NK-92 (cell line): ENCODE data around the gene COL9A3.

ENCODE experiments used
- DNase-seq: peaks from one replicate; lab custom pipeline; 2025; ENCODE audit not compliant: unreplicated experiment; lab: John Stamatoyannopoulos, UW

COL9A3 gene

GRCh38 chr20:62809530-62810428 is 7.1 kb upstream of the COL9A3 start:
- no peak for DNase-seq

DNA sequence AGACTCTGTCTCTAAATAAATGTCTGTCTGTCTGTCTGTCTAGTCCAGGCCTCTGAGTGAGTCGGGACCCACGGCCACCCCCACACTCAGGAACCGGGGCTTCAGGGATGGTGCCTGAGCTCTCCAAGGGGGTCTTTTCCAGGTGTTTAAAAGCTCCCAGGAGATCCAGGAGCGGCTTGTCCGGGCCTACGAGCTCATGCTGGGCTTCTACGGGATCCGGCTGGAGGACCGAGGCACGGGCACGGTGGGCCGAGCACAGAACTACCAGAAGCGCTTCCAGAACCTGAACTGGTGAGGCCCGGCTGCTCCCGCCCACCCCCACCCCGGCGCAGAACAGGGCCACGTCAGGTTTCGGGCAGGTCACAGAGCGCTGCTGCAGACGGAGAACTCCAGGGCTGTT is 5.5 kb upstream of the COL9A3 start:
- DNase-seq = no peak

DNA sequence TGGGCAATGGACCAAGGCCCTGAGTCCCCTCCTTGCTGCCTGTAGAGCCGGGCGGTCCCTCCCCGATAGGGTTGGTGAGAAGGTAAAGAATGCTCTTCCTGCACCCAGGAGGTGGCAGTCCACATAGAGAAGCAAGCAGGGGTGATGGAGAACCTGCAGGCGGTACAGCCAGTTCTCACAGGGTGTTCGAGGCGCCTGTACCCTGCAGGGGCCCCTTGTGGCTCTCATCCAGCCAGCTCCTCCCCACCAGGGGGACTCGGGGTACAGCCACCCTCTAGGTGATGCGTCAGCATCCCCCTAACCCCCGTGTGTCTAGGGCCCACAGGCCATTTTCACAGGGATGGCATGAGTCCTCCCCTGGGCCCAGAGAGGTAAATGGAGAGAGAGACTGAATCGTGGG is 5.1 kb upstream of the COL9A3 start:
- no peak for DNase-seq

- no peak for DNase-seq
Observed at GRCh38 chr20:62812181-62812906, 4.5 kb upstream of the COL9A3 start.

- DNase-seq = no peak
Observed at GRCh38 chr20:62812907-62813200, 4.0 kb upstream of the COL9A3 start.

DNA sequence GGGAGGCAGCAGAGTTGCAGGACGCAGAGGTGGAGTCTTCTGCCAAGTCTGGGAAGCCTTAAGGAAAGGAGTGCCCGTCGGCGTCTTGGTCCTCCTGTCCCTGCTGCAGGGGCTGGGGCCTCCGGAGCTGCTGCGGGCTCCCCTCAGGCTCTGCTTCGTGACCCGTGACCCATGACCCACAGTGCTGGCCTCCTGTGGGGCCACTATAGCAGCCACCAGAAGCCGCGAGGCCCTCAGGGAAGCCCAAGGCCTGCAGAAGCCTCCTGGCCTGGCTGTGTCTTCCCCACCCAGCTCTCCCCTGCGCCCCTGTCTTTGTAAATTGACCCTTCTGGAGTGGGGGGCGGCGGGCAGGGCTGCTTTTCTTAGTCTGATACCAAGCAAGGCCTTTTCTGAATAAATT is 3.3 kb upstream of the COL9A3 start:
- DNase-seq = no peak

DNA sequence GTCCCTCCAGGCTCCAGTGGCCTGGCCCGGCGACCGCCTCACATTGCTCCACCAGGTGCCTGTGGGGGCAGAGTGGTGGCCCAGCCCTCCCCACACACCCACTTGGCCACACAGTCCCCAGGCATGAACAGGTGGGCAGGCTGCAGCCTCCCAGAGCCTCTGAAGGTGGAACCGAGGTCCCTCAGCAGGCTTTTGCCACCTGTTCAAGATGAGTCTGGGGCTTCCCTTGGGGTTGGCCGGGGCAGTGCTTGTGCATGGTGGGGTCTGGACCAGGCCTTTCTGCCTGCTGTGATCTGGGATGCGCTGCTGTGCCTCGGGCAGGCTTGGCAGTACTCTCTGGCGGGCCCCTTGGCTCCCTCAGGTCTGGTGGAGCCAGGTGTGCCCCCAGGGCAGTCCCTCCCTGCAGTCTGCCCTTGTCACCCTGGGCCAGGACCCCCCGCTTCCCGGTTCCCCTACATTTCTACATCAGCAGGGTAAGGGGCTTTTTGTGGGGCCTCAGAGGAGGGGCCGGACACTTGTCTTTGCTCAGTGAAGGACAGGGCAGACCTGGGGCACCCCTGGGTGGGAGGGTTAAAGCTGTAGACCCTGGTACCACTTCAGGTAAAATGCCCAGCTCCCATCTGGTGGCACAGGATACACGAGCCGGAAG is 2.7 kb upstream of the COL9A3 start:
- no peak for DNase-seq

- DNase-seq = no peak
Observed at GRCh38 chr20:62814709-62815065, 2.2 kb upstream of the COL9A3 start.

DNA sequence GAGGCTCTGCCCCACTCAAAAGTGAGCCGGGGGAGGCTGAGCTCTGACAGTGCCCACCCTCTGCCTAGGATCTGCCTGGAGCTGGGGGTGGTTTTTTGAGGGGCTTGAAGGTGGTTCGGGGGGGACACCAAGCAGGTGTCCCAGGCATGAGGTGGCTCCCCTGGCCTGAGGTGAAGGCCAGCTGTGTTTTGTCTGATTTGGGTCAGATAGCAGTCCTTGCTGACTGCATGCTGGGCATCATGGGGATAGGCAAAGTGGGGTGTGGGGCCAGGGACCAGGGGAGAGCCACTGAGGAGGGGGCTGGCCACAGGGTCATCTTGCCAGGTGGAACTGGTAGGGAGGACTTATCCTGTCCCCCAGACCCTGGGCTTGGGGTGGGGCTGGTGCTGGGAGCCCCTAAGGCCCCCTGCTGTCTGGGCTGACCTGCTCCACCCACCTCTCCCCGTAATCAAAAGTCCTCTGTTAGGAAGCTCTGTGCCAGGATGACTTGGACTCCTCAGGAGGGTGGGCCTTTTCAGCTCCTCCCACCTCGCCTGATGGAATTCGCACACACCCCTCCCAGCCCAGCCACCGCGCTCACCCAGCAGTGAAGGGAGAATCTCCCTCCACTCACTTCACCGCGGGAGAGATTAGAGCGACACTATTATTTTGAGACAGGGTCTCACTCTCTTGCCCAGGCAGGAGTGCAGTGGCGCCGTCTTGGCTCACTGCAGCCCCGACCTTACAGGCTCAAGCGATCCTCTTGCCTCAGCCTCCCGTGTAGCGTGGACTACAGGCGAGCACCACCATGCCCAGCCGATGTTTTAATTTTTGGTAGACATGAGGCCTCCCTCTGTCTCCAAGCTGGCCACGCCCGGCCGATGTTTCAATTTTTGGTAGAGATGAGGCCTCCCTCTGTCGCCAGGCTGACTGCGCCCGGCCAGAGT is 1.5 kb upstream of the COL9A3 start:
- no peak for DNase-seq

DNA sequence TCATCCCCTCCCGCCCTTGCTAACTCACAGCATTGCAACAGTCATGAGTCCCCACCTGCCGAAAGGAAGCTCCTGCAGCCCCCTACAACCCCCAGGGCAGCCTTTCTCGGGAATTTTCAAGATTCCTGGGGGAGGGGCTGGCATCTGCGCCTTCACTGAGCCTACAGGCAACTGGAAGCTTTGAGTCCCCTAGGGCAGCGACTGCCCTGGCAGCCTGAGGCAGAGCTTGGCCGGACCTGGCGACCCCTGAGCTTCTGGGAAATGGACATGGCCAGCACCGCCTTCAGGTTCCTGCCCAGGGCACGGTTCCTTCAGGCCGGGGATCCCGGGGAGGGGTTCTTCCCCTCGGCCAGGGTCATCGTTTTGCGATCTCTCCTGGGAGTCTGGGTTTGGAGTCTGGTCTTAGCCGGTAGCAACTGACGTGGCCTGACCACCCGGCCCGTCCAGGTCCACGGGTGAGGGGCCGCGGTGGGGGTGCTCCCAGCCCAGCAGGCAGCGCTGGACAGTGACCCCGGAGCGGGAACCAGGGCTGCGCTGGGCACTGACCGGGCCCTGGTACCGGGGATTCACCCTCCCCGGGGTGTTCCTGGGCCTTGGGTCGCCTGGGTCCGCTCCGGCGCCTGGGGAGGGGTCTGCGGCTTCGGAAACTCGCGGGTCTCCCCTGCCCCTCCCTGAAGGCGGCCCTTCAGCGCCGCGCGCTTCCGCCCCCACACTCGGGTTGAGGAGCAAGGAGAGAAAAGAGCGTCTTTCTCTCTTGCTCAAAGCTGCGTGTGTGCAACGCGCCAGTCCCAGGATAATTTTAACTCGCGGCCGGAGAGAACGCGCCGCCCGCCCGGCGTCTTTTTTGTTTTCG is 593 bp upstream of the COL9A3 start:
- DNase-seq = no peak

DNA sequence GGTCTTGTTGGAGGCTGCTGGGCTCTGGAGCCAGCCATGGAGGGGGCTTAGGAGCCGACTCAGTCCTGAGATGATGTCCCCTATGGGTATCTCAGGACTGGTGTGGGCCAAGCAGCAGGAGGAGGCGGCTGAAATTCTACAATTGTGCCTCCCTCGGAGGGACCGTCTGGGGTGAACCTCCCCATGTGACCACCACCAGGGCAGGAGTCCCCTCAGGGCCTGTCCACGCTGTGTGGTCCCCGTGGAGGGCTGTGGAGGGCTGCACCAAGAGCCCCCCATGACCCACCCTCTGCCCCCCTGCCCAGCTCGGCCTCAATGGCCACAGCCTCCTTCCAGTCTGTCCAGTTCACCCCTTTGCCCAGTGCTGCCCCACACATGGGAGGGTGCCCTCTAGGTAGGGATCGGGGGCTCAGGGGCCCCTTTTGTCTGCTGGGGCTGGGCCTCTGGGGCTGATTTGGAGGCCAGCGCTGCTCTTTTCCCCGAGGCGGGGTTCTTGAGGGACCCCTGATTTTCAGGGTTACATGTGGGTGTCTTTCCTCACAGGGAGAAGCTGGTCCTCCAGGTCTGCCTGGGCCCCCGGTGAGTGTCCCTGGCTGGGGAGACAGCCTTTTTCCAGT is 1.2 kb downstream of the COL9A3 start:
- no peak for DNase-seq

- no peak for DNase-seq
Observed at GRCh38 chr20:62818592-62819493, 2.0 kb downstream of the COL9A3 start.

DNA sequence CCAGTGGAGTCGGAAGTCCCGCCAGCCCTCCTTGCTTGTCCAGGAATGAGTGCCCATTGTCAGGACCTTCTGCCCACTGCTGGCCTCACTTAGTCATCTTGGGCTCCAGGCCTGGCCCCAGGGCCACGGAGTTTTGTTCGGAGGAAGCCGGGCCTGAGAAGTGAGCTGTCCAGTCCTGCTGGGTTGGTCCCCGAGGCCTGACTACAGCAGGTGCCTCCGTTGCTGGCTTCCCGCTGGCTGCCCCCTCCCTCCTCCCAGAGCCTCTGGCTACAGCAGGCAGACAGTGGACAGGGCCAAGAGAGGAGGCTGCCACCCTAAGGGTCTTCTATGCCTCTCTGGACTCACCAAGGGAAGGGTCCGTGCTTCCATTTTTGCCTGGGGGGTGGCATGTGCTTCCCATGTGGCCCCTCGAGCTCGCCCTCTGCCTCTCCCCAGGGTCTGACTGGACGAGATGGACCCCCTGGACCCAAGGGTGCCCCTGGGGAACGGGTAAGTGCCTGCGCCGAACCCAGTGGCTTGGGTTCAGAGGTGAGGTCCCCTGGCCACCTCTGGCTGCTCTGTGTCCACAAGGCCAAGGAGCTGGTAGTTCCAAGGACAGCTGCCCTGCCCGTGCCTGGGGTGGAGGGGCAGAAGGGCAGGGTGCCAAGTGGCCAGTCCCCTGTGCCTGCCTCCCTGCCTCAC is 2.8 kb downstream of the COL9A3 start:
- DNase-seq = no peak

GRCh38 chr20:62820208-62820961 is 3.5 kb downstream of the COL9A3 start:
- DNase-seq = no peak

GRCh38 chr20:62820962-62821725 is 4.3 kb downstream of the COL9A3 start:
- no peak for DNase-seq

- DNase-seq = no peak
Observed at GRCh38 chr20:62821726-62822210, 4.9 kb downstream of the COL9A3 start.
